OCI-LY3 (cell line): ENCODE results near the gene NPC1L1.

Source experiments
- H2AFZ ChIP-seq: fragments of 200-600, 300-600 bp; shearing (Covaris generic); 2 replicates; pipeline ENCODE4 v1.6.0; 2014; ENCODE audit warnings: antibody characterized with exemption, low read depth, low read length
- H3K27ac ChIP-seq: fragments of 200-600, 300-600 bp; sonication (generic); 2 replicates; pipeline ENCODE4 v1.5.1; 2014; ENCODE audit warnings: mild to moderate bottlenecking, low read length, moderate library complexity, mixed read lengths
- H3K27me3 ChIP-seq: fragments of 200-600, 300-600 bp; sonication (generic); 2 replicates; pipeline ENCODE4 v1.6.1; 2014; ENCODE audit warnings: low read depth, low read length, mixed read lengths
- H3K36me3 ChIP-seq: fragments of 200-600, 300-600 bp; sonication (generic); replicated peaks from 2 replicates; pipeline ENCODE3; 2014; ENCODE audit warnings: low read depth, low read length, mixed read lengths
- H3K4me1 ChIP-seq: fragments of 300-600, 200-600 bp; sonication (generic); 2 replicates; pipeline ENCODE4 v1.6.1; 2014; ENCODE audit warnings: low read length, mixed read lengths
- H3K4me2 ChIP-seq: fragments of 200-600, 300-600 bp; sonication (generic); 2 replicates; pipeline ENCODE4 v1.6.1; 2014; ENCODE audit warnings: low read length, mixed read lengths
- H3K4me3 ChIP-seq: fragments of 300-600, 200-600 bp; sonication (generic); 2 replicates; pipeline ENCODE4 v1.5.1; 2014; ENCODE audit warnings: antibody characterized with exemption, mild to moderate bottlenecking, low read length, moderate library complexity
- H3K79me2 ChIP-seq: fragments of 300-600, 200-600 bp; shearing (Covaris generic); 2 replicates; pipeline ENCODE4 v1.6.1; 2014; ENCODE audit warnings: mild to moderate bottlenecking, low read length, mixed read lengths
- H3K9ac ChIP-seq: fragments of 300-600, 200-600 bp; shearing (Covaris generic); 2 replicates; pipeline ENCODE4 v1.6.0; 2014; ENCODE audit warnings: mild to moderate bottlenecking, low read length, moderate library complexity
- H3K9me3 ChIP-seq: fragments of 200-600, 300-600 bp; shearing (Covaris generic); 2 replicates; pipeline ENCODE4 v1.6.1; 2014; ENCODE audit warnings: low read length, mixed read lengths; ENCODE audit not compliant: insufficient read depth
- H4K20me1 ChIP-seq: fragments of 200-600, 300-600 bp; sonication (generic); 2 replicates; pipeline ENCODE4 v1.6.1; 2016; ENCODE audit warnings: low read length, mixed read lengths; ENCODE audit not compliant: insufficient read depth
- EZH2phosphoT487 ChIP-seq: fragments of 200-600 bp; shearing (Covaris generic); IDR thresholded peaks from 2 replicates; pipeline ENCODE4 v1.6.1; 2018; ENCODE audit warnings: antibody characterized with exemption, mixed run types, low read depth
- TF ChIP-seq, protein P1 (sequence below): fragments of 200-600, 300-600 bp; sonication (generic); IDR thresholded peaks from 2 replicates; pipeline ENCODE4 v1.5.1; 2014; ENCODE audit warnings: antibody characterized with exemption, low read length, low read depth

The NPC1L1 gene

DNA sequence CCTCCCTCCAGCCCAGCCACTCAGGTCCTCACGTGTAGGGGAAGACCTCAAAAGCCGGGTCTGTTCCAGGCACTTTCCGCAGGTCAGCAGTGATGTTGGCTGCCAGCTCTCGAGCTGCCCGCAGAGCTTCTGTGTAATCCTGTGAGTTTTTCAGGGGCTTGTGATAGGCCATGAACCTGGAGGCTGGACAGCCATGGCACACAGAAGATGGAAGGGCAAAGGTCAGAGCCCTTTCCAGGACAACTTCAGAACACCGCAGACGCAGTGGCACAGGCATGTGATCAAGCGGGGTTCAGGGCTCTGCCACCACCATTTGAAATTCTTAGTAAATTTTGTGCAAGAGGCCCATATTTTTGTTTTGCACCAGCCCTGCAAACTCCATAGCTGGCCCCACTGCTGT lies 24.0 kb downstream of the NPC1L1 start:
- no peaks in the 10 kb centered on the region for H3K36me3 ChIP-seq
- no peak overlapping the region for H3K9ac ChIP-seq
- H3K79me2 ChIP-seq: no peaks in the 10 kb centered on the region
- no peaks in the 10 kb centered on the region for H3K4me1 ChIP-seq
- no peak overlapping the region for H2AFZ ChIP-seq
- TF ChIP-seq, protein P1, sequence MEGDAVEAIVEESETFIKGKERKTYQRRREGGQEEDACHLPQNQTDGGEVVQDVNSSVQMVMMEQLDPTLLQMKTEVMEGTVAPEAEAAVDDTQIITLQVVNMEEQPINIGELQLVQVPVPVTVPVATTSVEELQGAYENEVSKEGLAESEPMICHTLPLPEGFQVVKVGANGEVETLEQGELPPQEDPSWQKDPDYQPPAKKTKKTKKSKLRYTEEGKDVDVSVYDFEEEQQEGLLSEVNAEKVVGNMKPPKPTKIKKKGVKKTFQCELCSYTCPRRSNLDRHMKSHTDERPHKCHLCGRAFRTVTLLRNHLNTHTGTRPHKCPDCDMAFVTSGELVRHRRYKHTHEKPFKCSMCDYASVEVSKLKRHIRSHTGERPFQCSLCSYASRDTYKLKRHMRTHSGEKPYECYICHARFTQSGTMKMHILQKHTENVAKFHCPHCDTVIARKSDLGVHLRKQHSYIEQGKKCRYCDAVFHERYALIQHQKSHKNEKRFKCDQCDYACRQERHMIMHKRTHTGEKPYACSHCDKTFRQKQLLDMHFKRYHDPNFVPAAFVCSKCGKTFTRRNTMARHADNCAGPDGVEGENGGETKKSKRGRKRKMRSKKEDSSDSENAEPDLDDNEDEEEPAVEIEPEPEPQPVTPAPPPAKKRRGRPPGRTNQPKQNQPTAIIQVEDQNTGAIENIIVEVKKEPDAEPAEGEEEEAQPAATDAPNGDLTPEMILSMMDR: no peak
- no peak for TF ChIP-seq EZH2phosphoT487
- H3K4me3 ChIP-seq: no peak overlapping the region
- no peaks in the 10 kb centered on the region for H4K20me1 ChIP-seq
- no peak overlapping the region for H3K27ac ChIP-seq
- H3K9me3 ChIP-seq: no peaks in the 10 kb centered on the region
- H3K27me3 ChIP-seq: no peaks in the 10 kb centered on the region
- H3K4me2 ChIP-seq: no peak overlapping the region

DNA sequence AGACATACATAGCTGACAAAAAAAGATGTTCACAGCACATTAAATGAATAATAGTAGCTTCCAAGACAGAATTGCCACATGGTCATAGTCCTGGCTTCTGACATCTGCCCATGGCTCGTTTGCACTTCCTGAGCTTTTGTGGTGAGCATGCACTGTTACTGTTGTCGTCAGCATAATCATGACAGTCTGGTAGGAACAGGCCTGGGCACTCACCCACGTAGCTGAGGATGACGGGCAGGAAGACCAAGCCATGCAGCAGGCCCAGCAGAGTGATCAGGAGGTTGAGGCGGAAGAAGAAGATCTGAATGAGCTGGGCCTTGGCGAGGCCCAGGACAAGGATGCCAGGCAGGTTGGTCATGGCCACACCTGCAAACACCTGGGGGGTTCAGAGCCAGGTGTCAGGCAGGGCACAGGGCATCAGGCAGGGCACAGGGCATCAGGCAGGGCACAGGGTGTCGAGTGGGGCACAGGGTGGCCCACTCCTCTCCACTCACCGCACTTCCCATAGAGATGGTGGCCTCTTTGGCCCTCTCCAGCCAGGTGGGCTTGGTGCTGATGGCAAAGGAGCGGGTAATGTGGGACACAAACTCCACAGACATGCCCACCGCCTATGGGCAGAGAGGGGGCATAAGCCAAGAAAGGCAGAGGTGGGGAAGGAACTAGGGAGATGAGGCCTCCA lies 25.4 kb downstream of the NPC1L1 start:
- Histone ChIP-seq H3K79me2 (no peaks in the 10 kb centered on the region), H3K36me3 (no peaks in the 10 kb centered on the region), H3K4me1 (no peaks in the 10 kb centered on the region), H3K4me3 (no peak overlapping the region), H3K4me2 (no peak overlapping the region), H3K9ac (no peak overlapping the region), H3K27ac (no peak overlapping the region), H4K20me1 (no peaks in the 10 kb centered on the region), H3K9me3 (no peaks in the 10 kb centered on the region), H3K27me3 (no peaks in the 10 kb centered on the region), H2AFZ (no peak overlapping the region)
- TF ChIP-seq, protein P1: no peak
- TF ChIP-seq EZH2phosphoT487: no peak

DNA sequence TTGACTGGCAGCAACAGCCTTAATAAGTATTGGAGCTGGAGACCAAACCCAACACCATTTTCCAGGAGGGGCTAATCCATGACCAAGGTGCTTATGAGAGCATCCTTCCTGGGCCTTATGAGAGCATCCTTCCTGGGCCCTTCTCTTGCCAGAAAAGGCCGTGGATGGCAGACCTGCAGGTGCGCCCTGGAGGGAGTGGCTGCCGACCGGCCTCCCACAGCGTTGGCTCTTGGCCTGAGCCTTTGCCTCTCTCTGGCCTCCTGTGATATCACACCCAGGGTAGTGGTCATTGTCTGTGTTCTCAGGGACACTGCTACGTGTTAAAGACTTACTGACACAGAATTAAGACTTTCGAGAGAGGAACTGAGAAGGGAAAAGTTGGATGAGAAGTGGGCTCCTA lies 28.4 kb downstream of the NPC1L1 start:
- Histone ChIP-seq H3K9me3 (no peaks in the 10 kb centered on the region), H3K79me2 (no peaks in the 10 kb centered on the region), H4K20me1 (no peaks in the 10 kb centered on the region), H3K9ac (no peak overlapping the region), H3K27ac (no peak overlapping the region), H3K4me2 (no peak overlapping the region), H3K4me3 (no peak overlapping the region), H2AFZ (no peak overlapping the region), H3K4me1 (peaks cover 10% of the 10 kb centered on the region), H3K27me3 (no peaks in the 10 kb centered on the region), H3K36me3 (no peaks in the 10 kb centered on the region)
- no peak for TF ChIP-seq EZH2phosphoT487
- TF ChIP-seq, protein P1: no peak

DNA sequence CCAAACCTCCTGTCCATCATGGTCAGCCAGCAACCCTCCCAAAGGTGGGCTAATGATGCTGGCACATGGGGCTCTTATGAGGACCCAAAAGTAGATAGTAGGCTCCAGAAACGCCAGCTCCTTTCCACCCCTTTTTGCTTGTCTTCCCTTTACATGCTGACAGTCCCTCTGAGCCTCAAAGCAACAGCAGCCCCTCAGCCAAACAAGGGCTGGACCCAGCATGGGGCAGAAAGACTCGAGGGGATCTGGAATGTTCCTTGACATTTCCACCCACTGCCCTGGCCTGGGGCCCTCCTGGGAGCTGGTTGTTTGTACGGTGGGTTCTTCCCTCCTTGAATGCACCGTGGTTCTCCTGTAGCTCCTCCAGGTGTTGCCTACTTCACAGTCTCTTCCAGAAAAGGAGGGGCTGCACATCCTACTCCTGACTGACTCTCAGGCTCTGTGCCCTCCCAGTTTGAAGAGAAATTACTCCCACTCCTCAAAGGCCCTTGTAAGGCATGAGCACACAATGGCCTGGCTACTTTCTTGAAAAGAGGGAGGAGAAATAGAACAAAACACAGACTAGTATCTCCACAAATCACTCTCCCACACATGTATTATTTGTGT lies 29.2 kb downstream of the NPC1L1 start:
- Histone ChIP-seq H3K79me2 (no peaks in the 10 kb centered on the region), H3K4me3 (no peak overlapping the region), H3K4me1 (peaks cover 10% of the 10 kb centered on the region), H2AFZ (no peak overlapping the region), H3K36me3 (no peaks in the 10 kb centered on the region), H3K9me3 (no peaks in the 10 kb centered on the region), H3K4me2 (no peak overlapping the region), H4K20me1 (no peaks in the 10 kb centered on the region), H3K27ac (no peak overlapping the region), H3K9ac (no peak overlapping the region), H3K27me3 (no peaks in the 10 kb centered on the region)
- TF ChIP-seq EZH2phosphoT487: no peak
- TF ChIP-seq, protein P1: no peak
